ENCODE results near the gene ARMH2. TPM values are rescaled to one million over a fixed set of nuclear protein-coding genes. Genes with fewer than 3 reads are reported as not detected.

ARMH2 gene
- total RNA-seq = not detected in 2 replicates

GRCh38 chr6:24798740-24799540 is at the start of gene ARMH2:
Gene ARMH2 (minus strand): TSS chr6:24798917. CDS start chr6:24798857, 60 bp downstream.

GRCh38 chr6:24774696-24775519 is 23.8 kb downstream of the ARMH2 start, which contains the start of gene GMNN:
Gene GMNN (plus strand): TSS chr6:24774937. CDS start chr6:24777247, 2,310 bp downstream.

Other genes starting within 250 kb of the ARMH2 start
- gene KIAA0319, start 152.7 kb downstream of the ARMH2 start, total RNA-seq = under 0.01 TPM in 1 of 2 replicates, not detected in the other
- 17.3 and 23.7 TPM in 2 replicates for gene TDP2, start 132.0 kb downstream of the ARMH2 start, total RNA-seq
- gene ACOT13, start 131.8 kb downstream of the ARMH2 start, total RNA-seq = 4.6 and 5.1 TPM in 2 replicates
- 90.1 and 101 TPM in 2 replicates for gene C6orf62, start 79.8 kb downstream of the ARMH2 start, total RNA-seq
- gene GMNN, start 24.0 kb downstream of the ARMH2 start, total RNA-seq = 11.2 and 11.3 TPM in 2 replicates
- 0.09 and 1.6 TPM in 2 replicates for gene RIPOR2, start 137.0 kb upstream of the ARMH2 start, total RNA-seq